SK-N-MC (cell line): ENCODE measurements around the gene DNAH1.

Source experiments
- DNase-seq: peaks from one replicate; pipeline ENCODE4 v3.0.0-alpha.2; 2011; ENCODE audit warnings: low read depth, low spot score
- H3K27ac ChIP-seq: fragments of 200-600 bp; sonication (generic); 2 replicates; pipeline ENCODE4 v1.5.1; 2016; ENCODE audit warnings: mixed run types
- H3K36me3 ChIP-seq: fragments of 200-600 bp; sonication (generic); 2 replicates; pipeline ENCODE4 v1.6.1; 2017; ENCODE audit warnings: antibody characterized with exemption, low read length, mixed read lengths; ENCODE audit not compliant: insufficient read depth
- H3K4me3 ChIP-seq: fragments of 200-600 bp; sonication (generic); 2 replicates; pipeline ENCODE4 v1.5.1; 2016
- H3K9ac ChIP-seq: fragments of 200-600 bp; sonication (generic); 2 replicates; pipeline ENCODE4 v1.8.0; 2017; ENCODE audit warnings: mixed run types, mixed read lengths; ENCODE audit not compliant: insufficient read length
- H3K9me3 ChIP-seq: fragments of 200-600 bp; sonication (generic); 2 replicates; pipeline ENCODE4 v1.6.1; 2017; ENCODE audit warnings: low read depth, mild to moderate bottlenecking, antibody characterized with exemption, low read length, moderate library complexity, mixed read lengths
- EZH2 ChIP-seq: fragments of 200-600 bp; sonication (generic); IDR thresholded peaks from one replicate; pipeline ENCODE4 v1.6.1; 2017; ENCODE audit warnings: antibody characterized with exemption
- FOXP2 ChIP-seq: optimal IDR thresholded peaks from 2 replicates; pipeline ENCODE3; 2011; ENCODE audit warnings: mild to moderate bottlenecking, moderate library complexity; ENCODE audit not compliant: insufficient read depth; ENCODE audit errors: extremely low read length, control extremely low read depth
- POLR2AphosphoS5 ChIP-seq: IDR thresholded peaks from 2 replicates; pipeline ENCODE4 v1.6.1; 2012; ENCODE audit warnings: mild to moderate bottlenecking, low read depth, low read length, borderline replicate concordance

DNAH1 gene

DNA sequence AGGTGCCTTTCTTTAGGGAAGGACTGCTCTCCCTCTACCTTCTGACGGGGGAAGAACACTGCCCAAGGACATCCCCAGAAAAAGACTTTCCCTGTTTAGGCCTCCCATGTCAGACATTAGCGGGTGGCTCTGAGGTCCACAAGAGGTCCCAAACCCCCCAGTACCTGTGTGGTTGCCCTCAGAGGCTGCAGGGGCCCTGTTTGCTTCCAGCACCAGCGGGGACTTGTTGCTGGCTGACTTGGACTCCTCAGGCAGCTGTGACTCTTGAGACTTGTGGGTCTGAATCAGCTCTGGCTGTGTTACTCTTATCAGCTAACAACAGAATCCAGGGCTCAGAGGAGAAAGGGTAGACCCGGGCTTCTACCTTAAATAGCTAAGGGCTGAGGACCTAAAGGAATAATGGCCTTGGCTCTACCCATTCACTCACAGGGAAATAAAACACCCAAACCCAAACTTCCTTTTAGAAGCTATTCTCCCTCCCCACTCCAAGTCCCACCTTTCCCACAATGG lies 89.5 kb downstream of the DNAH1 start:
- DNase-seq: no peak
- TF ChIP-seq EZH2 (no peak), FOXP2 (no peak), POLR2AphosphoS5 (no peak)
- no peaks in the 10 kb centered on the region for H3K9me3 ChIP-seq
- H3K36me3 ChIP-seq: peaks cover 6% of the 10 kb centered on the region; the same call in 1 of the 2 replicates
- no peak overlapping the region for H3K27ac ChIP-seq
- no peak overlapping the region for H3K9ac ChIP-seq
- no peak overlapping the region for H3K4me3 ChIP-seq

DNA sequence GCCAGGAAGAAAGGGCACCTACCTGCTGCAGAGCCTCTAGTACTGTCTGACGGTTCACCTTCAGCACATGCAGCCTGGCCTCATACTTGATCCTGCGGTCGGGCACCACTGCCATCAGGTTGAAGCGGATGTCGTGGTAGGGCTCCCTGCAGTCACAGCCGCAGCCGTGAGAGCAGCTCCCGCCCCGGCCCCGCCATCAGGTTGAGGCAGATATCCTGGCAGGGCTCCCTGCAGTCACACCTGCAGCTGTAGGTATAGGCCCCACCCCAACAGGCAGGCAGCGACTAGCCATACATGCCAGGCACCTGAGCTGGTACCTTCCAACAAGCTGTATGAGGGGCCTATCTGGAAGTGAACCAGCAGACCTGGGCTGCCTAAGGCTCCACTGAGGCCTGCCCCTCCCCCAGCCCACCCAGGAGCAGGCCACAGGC lies 90.1 kb downstream of the DNAH1 start:
- no peak overlapping the region for H3K4me3 ChIP-seq
- H3K36me3 ChIP-seq: peaks cover 6% of the 10 kb centered on the region; the same call in 1 of the 2 replicates
- TF ChIP-seq FOXP2 (no peak), EZH2 (no peak), POLR2AphosphoS5 (no peak)
- no peak for DNase-seq
- H3K9me3 ChIP-seq: no peaks in the 10 kb centered on the region
- no peak overlapping the region for H3K27ac ChIP-seq
- no peak overlapping the region for H3K9ac ChIP-seq

DNA sequence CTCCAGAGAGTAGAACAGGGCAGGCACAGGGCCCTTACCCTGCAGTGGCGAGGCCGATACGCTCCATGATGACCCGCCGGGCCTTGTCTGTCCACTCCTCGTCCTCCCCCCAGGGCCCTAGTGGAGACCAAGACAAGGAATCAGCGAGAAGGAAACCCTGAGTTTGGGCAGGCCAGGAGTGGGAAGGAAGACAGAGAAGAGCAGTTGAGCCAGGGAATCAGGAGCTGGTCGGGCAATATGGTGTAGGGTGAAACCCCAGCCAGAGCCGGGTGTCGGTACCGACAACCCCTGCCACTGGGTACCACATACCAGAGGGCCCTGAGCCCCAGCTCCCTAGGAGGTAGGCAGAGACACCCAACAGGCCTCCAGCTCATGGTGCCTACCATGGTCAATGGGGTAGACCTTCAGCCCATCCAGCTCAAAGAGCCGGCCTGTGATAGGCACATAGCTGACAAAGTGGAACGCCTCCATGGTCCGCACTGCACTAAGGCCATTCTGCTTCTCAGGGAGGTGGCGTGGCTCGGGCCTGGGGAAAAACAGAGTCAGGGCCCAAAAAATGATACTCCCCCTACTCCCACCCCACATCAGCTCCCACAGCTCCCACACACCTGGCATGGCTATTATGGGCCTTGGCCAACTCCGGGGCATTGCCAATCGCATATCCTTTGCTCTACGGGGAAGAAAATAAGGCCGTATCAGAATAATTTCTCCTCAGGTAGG lies 90.8 kb downstream of the DNAH1 start:
- Histone ChIP-seq H3K9ac (no peak overlapping the region), H3K9me3 (no peaks in the 10 kb centered on the region), H3K4me3 (no peak overlapping the region), H3K27ac (no peak overlapping the region), H3K36me3 (peaks cover 6% of the 10 kb centered on the region; the same call in 1 of the 2 replicates)
- no peak for DNase-seq
- TF ChIP-seq EZH2 (no peak), POLR2AphosphoS5 (no peak), FOXP2 (no peak)

DNA sequence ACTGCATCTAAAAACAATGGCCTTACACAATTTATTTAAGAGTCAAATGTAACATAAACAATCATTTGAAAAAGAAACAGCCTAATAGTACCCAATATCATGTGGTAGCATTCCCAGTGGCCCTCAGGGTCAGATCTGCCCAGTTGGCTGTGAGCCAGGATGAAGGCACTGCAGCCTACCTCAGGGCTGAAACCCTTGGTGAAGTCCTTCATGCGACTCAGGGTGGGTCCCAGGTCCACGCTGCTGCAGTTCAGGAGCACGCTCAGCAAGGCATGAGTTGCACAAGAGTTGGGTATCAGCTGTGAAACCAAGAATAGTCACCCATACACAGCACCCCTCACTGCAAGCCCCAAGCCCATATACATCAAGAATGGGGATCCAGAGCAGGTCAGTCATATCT lies 91.7 kb downstream of the DNAH1 start:
- no peak for TF ChIP-seq FOXP2
- no peak for TF ChIP-seq EZH2
- no peak for TF ChIP-seq POLR2AphosphoS5
- DNase-seq: no peak
- Histone ChIP-seq H3K9ac (no peak overlapping the region), H3K4me3 (no peak overlapping the region), H3K9me3 (no peaks in the 10 kb centered on the region), H3K36me3 (peaks cover 5% of the 10 kb centered on the region; the same call in 1 of the 2 replicates), H3K27ac (no peak overlapping the region)

DNA sequence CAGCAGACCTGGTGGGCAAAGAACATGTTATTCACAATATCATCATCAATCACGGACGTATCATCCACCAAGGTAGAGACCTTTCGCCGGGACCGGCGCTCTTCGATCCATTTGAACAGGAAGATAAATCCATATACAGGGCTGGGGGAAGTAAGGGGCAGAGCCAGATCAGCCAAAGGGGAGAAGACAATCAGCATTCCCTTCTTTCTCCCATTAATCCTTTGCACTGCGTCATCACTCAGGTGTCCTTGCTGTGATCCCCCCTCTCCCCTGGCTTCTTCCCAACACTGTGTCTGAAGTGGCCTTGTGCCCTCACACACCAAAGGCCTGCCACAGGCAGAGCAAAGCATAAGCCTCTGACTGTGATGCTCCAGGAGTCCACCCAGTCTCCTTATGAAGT lies 92.3 kb downstream of the DNAH1 start:
- TF ChIP-seq EZH2 (no peak), POLR2AphosphoS5 (no peak), FOXP2 (no peak)
- no peak for DNase-seq
- peak overlapping the region; percentile 83; the same call in 1 of the 2 replicates for H3K4me3 ChIP-seq
- no peak overlapping the region for H3K9ac ChIP-seq
- no peaks in the 10 kb centered on the region for H3K9me3 ChIP-seq
- no peak overlapping the region for H3K27ac ChIP-seq
- peaks cover 4% of the 10 kb centered on the region; the same call in 1 of the 2 replicates for H3K36me3 ChIP-seq

DNA sequence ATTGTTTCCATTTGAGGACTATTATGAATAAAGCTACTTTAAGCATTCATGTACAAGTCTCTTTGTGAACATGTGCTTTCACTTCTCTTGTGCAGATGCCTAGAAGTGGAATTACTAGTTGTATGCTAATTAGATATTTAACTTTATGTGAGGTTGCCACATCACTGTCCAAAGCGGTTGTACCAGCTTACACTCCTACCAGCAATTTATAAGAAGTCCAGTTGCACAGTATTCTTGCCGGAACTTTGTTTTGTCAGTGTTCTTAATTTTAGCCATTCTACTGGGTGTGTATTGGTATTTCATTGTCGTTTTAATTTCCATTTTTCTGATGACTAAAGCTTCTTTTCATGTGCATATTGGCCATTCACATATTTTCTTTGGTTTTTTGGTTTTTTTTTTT lies 99.7 kb downstream of the DNAH1 start:
- no peak overlapping the region for H3K27ac ChIP-seq
- TF ChIP-seq EZH2 (no peak), POLR2AphosphoS5 (no peak), FOXP2 (no peak)

DNA sequence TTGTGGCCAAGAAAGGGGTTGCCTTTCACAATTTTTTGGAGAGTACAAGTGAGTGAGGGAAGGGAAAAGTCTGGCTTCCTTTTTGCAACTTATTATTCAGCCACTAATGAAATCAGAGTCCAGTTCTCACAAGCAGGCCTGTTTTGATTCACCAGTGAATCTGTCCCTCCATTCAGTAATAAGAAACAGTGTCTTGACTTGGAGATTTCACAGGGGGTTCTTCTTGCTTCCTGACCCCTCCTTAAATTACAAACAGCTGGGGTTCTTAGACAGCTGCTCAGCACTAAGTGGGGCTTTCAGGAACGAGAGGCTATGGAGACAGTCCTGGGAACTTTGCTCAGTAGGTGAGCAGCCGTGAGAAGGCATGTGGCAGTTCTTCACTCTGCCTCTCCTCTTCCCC lies 104.3 kb downstream of the DNAH1 start:
- no peak for TF ChIP-seq POLR2AphosphoS5
- no peak for TF ChIP-seq FOXP2
- no peak for TF ChIP-seq EZH2

More for the DNA sequence above, 99.7 kb downstream of the DNAH1 start:
- H3K9ac ChIP-seq: no peak overlapping the region
- H3K36me3 ChIP-seq: no peaks in the 10 kb centered on the region
- no peaks in the 10 kb centered on the region for H3K9me3 ChIP-seq
- no peak for DNase-seq
- no peak overlapping the region for H3K4me3 ChIP-seq

DNA sequence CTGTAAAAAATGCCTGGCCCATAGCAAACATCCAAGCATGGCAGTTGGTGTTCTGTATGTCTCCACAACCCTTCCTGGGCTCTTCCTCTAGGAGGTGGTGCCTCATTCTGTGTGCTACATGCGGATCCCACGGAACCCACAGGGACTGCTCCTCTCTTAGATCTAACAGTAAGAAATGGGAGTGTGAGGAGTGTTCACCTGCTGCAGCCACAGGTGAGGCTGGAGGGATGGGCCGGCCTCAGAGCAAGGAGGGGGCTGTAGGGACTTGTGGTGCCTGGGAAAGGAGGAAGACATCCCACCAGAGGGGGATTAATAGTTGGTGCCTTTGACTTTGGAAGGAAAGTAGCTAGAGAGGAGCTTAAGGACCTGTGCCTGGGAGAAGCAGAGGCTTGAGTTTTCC lies 106.5 kb downstream of the DNAH1 start:
- no peak for DNase-seq
- no peak overlapping the region for H3K4me3 ChIP-seq
- no peaks in the 10 kb centered on the region for H3K9me3 ChIP-seq
- H3K36me3 ChIP-seq: no peaks in the 10 kb centered on the region
- no peak overlapping the region for H3K27ac ChIP-seq
- no peak for TF ChIP-seq FOXP2
- no peak for TF ChIP-seq POLR2AphosphoS5
- TF ChIP-seq EZH2: no peak
- no peak overlapping the region for H3K9ac ChIP-seq

More for the DNA sequence above, 104.3 kb downstream of the DNAH1 start:
- Histone ChIP-seq H3K27ac (no peak overlapping the region), H3K9ac (no peak overlapping the region), H3K4me3 (no peak overlapping the region), H3K36me3 (no peaks in the 10 kb centered on the region), H3K9me3 (no peaks in the 10 kb centered on the region)
- DNase-seq: no peak

DNA sequence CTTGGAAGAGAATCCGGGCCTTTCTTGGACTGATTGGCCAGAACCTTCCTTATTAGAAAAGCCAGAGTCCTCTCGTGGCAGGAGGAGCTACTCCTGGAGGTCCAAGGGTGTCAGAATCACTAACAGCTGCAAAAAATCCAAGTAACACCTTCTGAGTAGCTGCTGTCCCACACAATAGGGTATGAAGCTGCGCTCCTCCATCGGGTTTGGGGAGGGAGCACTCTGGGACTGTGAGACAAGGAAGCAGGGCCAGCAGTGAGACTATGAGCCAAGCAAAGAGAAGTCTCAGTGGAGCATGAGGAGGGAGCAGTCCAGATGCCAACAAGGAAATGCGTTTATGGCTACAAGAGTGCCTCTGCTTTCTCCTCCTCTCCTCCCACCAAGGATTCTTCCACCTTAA lies 107.1 kb downstream of the DNAH1 start:
- Histone ChIP-seq H3K36me3 (no peaks in the 10 kb centered on the region), H3K9ac (no peak overlapping the region), H3K9me3 (no peaks in the 10 kb centered on the region), H3K27ac (no peak overlapping the region), H3K4me3 (no peak overlapping the region)
- DNase-seq: no peak
- TF ChIP-seq POLR2AphosphoS5: no peak
- no peak for TF ChIP-seq EZH2
- no peak for TF ChIP-seq FOXP2
